GM21717 (cell line): ENCODE results near the gene CTF1.
"Not testable (repeated sequence)": the region's sequence is repeated elsewhere in the genome, so short reads cannot be mapped to it uniquely, and the experiment has no call there.

ENCODE experiments used
- ATAC-seq: cut with Tn5 transposase; IDR thresholded peaks from one replicate; pipeline ENCODE4 v1.9.1; 2021; ENCODE audit warnings: mild to moderate bottlenecking, moderate library complexity; ENCODE audit not compliant: unreplicated experiment

Gene CTF1, protein sequence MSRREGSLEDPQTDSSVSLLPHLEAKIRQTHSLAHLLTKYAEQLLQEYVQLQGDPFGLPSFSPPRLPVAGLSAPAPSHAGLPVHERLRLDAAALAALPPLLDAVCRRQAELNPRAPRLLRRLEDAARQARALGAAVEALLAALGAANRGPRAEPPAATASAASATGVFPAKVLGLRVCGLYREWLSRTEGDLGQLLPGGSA

DNA sequence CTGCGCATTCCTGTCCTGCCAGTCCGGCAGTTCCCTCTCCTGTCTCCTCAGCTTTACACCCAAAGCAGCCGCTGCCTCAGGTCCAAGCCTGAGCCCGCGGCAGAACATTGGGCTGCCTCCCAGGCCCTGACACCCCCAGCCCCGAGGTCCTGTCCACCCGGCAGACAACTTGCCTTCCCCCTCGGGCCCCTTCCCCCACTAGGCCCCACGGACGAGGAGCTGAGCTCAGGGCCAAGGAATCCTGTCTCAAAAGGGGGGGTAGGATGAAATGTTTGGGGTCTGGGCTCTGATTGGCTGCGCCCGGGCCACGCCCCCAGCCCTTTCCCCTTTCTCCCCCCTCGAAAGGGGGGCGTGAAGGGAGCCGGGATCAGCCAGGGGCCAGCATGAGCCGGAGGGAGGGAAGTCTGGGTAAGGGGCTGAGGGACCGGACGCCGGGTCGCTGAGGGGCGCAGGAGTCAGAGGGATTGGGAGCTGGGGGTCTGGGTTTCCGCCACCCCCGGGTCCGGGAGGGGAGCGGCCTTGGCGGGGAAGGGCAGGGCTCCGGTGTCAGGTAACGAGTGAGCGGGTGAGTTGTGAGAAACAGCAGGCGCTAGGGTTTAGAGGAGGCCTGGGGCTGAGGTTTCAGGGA lies at the start of gene CTF1:
CTF1 (plus strand) TSS at position 354 of the 628 bp plus-strand sequence; CDS start at position 384, 30 bp downstream.
- ATAC-seq, result no peak

- ATAC-seq, result no peak
Measured at GRCh38 chr16:30846649-30847402, 49.6 kb upstream of the CTF1 start.

GRCh38 chr16:30850246-30850645 lies 46.2 kb upstream of the CTF1 start:
- ATAC-seq, result no peak

DNA sequence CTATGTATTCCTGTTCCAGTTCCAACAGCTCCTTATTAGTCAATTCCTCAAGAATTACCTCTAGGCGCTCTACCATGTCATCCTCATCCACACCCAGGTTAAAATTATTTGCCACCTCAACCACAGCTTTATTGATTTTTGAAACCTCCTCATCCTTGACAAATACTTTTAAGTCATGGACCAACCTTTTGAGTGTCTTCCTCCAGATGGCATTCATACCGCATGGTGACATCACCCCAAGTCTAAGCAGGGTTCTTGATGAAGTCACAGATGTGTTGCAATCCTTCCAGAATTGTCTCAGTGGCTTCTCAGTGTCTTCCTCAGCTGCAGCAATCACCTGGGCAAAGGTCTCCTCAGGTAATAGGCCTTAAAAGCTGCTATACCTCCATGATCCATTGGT lies 42.7 kb upstream of the CTF1 start:
- ATAC-seq, result no peak

DNA sequence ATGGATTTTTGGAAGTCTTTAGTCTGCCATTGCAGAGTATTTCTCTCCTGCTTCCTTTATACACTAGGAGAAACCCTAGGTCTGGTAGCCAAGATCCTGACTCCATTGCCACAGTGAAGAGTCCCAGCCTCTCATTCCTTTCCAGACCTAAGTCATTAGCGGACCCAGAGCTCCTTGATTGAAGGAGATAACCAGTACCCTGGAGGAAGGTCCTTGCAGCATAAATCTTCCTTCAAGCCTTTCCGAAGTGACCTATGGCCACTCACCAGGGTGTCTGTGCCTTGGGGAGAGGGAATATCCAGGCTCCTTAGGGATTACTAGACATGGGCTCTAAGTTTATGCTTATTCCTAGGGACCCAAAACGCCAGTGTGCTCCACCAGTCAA lies 38.3 kb upstream of the CTF1 start:
- no peak for ATAC-seq

GRCh38 chr16:30858829-30859423 lies 37.5 kb upstream of the CTF1 start:
- no peak for ATAC-seq

DNA sequence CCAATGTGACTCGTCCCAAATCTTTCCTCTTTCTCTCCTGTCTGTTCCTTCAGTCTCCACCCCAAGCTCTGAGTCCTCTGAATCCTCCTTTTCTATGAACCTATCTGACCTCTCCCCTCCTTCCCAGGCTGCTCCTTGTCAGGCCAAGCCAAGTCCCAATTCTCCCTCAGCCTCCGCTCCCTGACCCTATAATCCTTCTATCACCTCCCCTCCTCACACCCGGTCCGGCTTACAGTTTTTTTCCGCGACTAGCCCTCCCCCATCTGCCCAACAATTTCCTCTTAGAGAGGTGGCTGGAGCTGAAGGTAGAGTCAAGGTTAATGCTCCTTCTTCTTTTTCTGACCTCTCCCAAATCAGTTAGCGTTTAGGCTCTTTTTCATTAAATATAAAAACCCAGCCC lies 35.7 kb upstream of the CTF1 start:
- not testable (repeated sequence) for ATAC-seq

DNA sequence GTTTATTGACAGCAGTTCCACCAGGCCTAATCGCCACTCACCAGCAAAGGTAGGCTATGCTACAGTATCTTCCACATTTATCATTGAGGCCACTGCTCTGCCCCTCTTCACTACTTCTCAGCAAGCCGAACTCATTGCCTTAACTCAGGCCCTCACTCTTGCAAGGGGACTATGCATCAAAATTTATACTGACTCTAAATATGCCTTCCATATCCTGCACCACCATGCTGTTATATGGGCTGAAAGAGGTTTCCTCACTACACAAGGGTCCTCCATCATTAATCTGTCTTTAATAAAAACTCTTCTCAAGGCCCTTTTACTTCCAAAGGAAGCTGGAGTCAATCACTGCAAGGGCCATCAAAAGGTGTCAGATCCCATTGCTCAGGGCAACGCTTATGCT lies 33.2 kb upstream of the CTF1 start:
- ATAC-seq, result not testable (repeated sequence)

DNA sequence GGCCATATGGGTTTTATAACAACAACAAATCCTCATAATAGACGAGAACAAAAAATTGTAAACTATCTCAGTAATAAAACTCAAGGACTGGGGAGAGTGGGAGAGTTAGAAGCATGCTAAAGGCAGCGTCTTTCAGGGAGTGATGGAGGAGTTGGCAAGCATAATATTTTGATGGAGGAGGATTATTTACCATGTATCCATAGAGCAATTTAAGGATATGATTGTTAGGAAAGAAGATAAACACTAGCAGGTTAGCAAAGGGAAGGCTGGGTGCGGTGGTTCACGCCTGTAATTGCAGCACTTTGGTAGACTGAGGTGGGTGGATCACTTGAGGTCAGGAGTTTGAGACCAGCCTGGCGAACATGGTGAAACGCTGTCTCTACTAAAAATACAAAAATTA lies 30.4 kb upstream of the CTF1 start:
- ATAC-seq, result no peak

DNA sequence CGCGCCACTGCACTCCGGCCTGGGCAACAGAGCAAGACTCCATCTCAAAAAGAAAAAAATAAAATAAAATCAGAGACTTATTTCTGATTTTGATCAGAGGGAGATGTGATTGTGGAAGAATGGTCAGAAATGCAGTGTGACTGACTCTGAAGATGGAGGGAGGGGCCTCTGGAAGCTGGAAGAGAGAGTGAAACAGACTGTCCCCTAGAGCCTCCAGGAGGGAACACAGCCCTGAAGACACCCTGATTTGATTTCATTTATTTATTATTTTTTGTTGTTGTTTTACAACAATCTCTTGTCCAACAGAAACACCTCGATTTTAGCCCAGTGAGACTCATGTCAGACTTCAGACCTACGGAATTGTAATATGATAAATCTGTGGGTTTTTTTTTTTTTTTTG lies 28.7 kb upstream of the CTF1 start:
- ATAC-seq, result no peak

- ATAC-seq, result no peak
Measured at GRCh38 chr16:30870904-30871303, 25.5 kb upstream of the CTF1 start.

DNA sequence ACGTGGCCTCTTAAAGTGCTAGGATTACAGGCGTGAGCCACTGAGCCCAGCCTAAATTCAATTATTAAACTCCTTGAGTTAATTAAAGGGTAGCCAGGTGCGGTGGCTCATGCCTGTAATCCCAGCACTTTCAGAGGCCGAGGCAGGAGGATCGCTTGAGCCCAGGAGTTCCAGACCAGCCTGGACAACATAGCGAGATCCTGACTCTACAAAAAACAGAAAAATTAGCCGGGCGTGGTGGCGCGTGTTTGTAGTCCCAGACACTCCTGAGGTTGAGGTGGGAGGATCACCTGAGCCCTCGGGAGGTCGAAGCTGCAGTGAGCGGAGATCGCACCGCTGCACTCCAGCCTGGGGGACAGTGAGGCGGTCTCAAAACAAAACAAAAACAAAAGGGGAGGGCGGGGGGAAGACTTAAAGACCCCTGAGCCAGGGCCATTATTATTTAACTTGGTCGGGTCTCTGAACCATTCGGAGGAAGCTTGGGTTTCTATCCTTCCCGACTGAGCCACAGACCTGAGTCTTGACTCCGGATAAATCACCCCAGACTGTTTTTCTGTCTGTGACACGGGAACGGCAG lies 22.1 kb upstream of the CTF1 start:
- ATAC-seq, result no peak

DNA sequence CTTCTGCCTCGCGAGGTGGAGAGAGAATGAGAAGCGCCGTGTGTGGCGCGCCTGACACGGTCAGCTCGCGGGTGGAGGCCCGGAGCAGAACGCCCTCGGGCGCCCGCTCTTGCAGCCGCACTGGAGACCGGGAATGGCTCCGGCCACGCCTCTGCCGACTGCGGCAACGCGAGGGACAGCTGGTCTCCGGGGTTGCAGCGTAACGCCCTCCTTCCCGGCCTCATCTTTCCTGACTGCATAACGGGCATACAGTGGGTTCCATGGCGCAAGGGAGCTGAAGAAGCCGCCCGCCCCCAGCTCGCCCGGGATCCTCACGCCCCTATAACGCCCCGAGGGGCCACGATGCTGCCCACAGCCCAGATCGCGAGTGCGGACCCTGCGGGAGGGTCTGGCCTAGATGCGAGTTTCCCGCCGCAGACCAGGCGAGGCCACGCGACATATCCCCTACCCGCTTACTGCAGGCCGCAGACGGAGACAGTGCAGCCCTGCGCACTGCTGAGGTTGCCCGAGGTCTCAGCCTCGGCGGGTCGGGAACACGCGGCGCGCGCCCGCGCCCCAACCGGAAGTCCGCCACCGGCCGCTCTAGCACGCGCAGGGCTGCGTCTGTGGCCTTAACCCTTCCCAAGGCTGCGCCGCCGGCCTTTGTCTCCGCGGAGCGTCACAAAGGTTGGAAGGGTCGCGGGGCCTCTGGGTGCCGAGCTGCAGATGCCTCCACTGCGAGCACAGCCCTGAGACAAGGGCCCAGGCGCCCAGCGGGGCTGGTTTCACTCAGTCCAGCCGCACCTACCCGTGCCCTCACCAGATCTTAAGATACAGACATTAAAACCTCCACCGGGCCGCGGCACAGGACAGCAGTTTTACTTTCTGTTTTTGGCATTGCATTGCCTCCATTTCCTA lies 21.3 kb upstream of the CTF1 start:
- ATAC-seq, result peak; percentile 78

- no peak for ATAC-seq
Measured at GRCh38 chr16:30875871-30876801, 20.3 kb upstream of the CTF1 start.

GRCh38 chr16:30876867-30877266 lies 19.5 kb upstream of the CTF1 start:
- no peak for ATAC-seq

DNA sequence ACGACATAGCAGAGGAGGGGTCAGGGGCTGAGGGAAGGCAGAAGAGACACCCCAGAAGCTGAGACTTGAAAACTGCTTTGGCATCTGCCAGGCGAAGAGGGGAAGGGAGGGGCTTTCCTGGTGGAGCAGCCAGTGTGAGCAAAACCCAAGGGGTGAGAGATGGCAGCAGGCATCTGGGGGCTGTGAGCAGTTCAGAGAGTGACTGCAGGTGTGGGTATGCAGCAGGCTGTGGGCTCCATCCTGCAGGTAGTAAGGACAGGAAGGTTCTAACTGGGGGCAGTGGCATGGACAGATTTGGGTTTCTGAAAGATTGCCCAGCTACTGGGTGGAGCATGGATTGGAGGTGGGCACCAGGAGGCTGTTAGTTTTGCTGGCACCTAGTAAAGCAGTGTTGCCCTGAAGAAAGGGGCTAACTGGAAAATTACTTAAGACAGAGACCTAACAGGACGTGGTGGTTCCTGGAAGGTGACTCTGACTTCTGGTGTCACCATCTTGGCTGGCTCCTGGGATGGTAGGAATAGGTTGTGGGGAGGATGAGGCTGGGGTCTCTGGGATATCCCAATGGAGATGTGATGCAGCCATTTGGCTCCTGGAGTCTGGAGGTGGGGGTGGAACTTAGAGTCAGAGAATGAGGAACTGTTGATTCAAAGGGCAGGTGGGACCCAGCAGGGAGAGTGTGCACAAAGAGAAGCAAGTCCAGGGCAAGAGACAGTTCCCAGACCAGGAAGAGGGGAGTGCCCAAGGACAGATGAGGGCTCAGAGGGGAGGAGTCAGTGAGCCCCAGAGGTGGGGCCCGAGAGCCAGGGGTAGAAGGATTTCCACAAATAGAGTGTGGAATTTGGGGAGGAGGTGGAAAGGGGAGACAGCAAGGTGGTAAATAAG lies 13.7 kb upstream of the CTF1 start:
- no peak for ATAC-seq

- ATAC-seq, result no peak
Measured at GRCh38 chr16:30884760-30885159, 11.7 kb upstream of the CTF1 start.

- ATAC-seq, result no peak
Measured at GRCh38 chr16:30885196-30885595, 11.2 kb upstream of the CTF1 start.
